Right atrium auricular region (tissue), 2 donors: ENCODE data around the gene CTTNBP2. TPM values are rescaled to one million over a fixed set of nuclear protein-coding genes. Genes with fewer than 3 reads are reported as not detected.

Source experiments
- DNase-seq: peaks from one replicate; pipeline ENCODE4 v3.0.0-alpha.2; 2019; ENCODE audit warnings: low spot score
- H3K27ac ChIP-seq, 2 donors: fragments of 200-600 bp; sonication (generic); 1 replicate in 1 of 2; 2 replicates in 1 of 2; pipeline ENCODE4 v1.5.1; 2016 to 2019
- H3K27me3 ChIP-seq, 2 donors: fragments of 200-600 bp; sonication (generic); one replicate each; pipeline versions ENCODE4 v1.5.1 to v1.6.0; 2017 to 2019
- H3K36me3 ChIP-seq: fragments of 200-600 bp; sonication (generic); one replicate; pipeline ENCODE4 v1.5.1; 2016
- H3K4me1 ChIP-seq, 2 donors: fragments of 200-600 bp; sonication (generic); one replicate each; pipeline versions ENCODE4 v1.5.1 to v1.6.0; 2017 to 2019
- H3K4me3 ChIP-seq, 2 donors: fragments of 200-600 bp; sonication (generic); 1 replicate in 1 of 2; 2 replicates in 1 of 2; pipeline ENCODE4 v1.5.1; 2017 to 2019; ENCODE audit warnings: mild to moderate bottlenecking in 1 of 2, moderate library complexity in 1 of 2
- H3K9me3 ChIP-seq, 2 donors: fragments of 200-600 bp; sonication (generic); one replicate each; pipeline ENCODE4 v1.5.1; 2019
- CTCF ChIP-seq, 2 donors: fragments of 200-600 bp; sonication (generic); IDR thresholded peaks; one replicate each; pipeline ENCODE4 v1.5.1; 2019; ENCODE audit warnings: antibody characterized with exemption in 2 of 2
- total RNA-seq, 2 donors: library from RNA; depleted of rRNA; stranded (reverse); fragments of >200 nt; gene quantifications; one replicate each; pipeline ENCODE4 v1.1.0, GENCODE V29; 2016

The CTTNBP2 gene
- total RNA-seq, 2 donors from 2014 or later, result 4.4 to 4.6 TPM

- Histone ChIP-seq H3K4me1 (peaks cover 0 to under 1% of the 10 kb centered on the region in 2 donors), H3K27ac (no peak overlapping the region), H3K4me3 (no peak overlapping the region), H3K9me3 (no peaks in the 10 kb centered on the region), H3K27me3 (no peaks in the 10 kb centered on the region), H3K36me3 (no peaks in the 10 kb centered on the region)
- DNase-seq, result no peak
- no peak for TF ChIP-seq CTCF (IDR thresholded peaks at IDR 0.05)
Observed at GRCh38 chr7:117800841-117801240, 72.4 kb downstream of the CTTNBP2 start.

DNA sequence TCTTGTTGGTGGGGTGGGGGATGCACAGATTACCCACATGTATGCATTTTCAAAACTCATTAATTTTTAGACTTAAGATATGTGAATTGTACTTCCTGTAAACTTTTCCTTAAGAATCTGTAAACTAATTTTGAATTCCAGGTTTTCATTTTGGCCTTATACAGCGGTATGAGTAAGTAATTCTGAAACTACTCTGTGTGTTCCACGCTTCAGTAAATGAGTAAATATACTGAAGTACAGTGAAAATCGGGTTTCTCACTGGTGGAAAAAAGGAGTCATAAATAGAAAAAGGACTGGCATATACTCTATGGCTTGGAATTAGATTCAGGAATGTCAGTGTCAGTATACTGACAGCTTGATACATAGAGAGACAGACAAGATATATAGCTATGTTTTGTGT, 72.8 kb downstream of the CTTNBP2 start:
- no peak overlapping the region for H3K4me3 ChIP-seq
- no peaks in the 10 kb centered on the region for H3K27me3 ChIP-seq
- no peaks in the 10 kb centered on the region for H3K9me3 ChIP-seq
- no peak for TF ChIP-seq CTCF (IDR thresholded peaks at IDR 0.05)
- H3K27ac ChIP-seq, result no peak overlapping the region
- H3K4me1 ChIP-seq, result no peaks in the 10 kb centered on the region
- no peaks in the 10 kb centered on the region for H3K36me3 ChIP-seq
- no peak for DNase-seq

DNA sequence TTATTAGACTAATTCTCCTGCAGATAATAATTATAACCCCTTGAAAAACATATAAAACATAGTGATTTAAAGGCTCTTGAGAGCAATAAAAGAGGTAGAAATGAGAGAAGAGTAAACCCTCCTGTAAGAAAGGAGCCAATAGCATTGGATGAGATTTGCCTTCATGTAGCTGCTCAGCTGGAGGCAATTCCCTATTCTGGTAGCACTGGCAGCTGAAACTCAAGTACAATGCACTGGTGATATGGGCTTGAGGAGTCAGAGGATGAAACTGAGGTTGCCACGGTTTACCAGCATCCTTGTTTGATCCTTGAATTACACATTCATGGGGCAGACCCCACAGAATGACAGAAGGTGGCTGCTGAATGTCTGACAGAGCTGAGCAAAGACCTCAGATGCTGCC, 76.4 kb downstream of the CTTNBP2 start:
- DNase-seq, result no peak
- TF ChIP-seq CTCF (IDR thresholded peaks at IDR 0.05), result no peak
- no peaks in the 10 kb centered on the region for H3K9me3 ChIP-seq
- H3K27ac ChIP-seq, result no peak overlapping the region
- no peaks in the 10 kb centered on the region for H3K4me1 ChIP-seq
- peaks cover 3% of the 10 kb centered on the region for H3K36me3 ChIP-seq
- H3K27me3 ChIP-seq, result no peaks in the 10 kb centered on the region
- no peak overlapping the region for H3K4me3 ChIP-seq

DNA sequence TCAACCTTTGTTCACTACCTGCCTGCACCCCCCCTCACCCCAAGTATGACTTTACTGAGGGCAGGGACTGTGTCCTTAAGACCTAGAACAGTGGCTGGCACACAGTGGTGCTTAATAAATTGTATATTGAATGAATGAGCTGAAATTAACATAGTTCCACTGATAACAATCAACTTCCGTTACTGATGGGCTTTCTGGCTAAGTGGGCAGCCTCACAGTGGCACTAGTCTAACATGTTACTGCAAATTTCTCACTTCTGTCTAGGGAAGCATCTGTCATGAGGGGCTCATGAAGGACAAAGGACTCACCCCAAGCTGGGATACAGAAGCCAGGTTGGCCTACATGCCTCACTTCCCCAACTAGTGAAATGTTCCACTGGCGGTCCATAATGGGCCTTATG, 79.3 kb downstream of the CTTNBP2 start:
- no peaks in the 10 kb centered on the region for H3K27me3 ChIP-seq
- H3K27ac ChIP-seq, result no peak overlapping the region
- TF ChIP-seq CTCF (IDR thresholded peaks at IDR 0.05), result no peak
- H3K36me3 ChIP-seq, result peaks cover 4% of the 10 kb centered on the region
- no peak overlapping the region for H3K4me3 ChIP-seq
- H3K4me1 ChIP-seq, result no peaks in the 10 kb centered on the region
- DNase-seq, result no peak
- H3K9me3 ChIP-seq, result no peaks in the 10 kb centered on the region

DNA sequence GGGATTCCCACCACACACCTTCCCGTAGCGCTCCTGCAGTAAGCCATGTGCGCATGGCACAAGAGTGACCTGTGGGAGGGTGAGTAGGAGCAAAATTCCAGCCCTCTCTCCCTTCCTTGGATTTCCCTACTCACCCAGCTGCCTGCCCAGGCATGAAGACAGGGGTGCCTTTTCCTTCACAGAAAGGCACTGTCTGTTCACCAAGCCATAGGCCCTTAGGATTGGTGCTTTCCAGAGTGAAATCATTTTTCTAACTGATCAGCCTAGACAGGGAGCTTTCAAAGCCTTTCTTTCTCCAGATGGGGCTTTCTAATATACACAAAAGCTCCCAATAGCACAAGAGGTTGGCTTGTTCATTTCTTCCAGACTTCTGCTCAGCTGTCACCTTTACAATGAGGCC, 79.7 kb downstream of the CTTNBP2 start:
- Histone ChIP-seq H3K27ac (no peak overlapping the region), H3K9me3 (no peaks in the 10 kb centered on the region), H3K36me3 (peaks cover 4% of the 10 kb centered on the region), H3K4me1 (no peaks in the 10 kb centered on the region), H3K27me3 (no peaks in the 10 kb centered on the region), H3K4me3 (no peak overlapping the region)
- TF ChIP-seq CTCF (IDR thresholded peaks at IDR 0.05), result no peak
- no peak for DNase-seq
